ENCODE results near the gene COTL1. TPM values are rescaled to one million over a fixed set of nuclear protein-coding genes. Genes with fewer than 3 reads are reported as not detected.
A peak's percentile ranks its signal among the peaks of the same experiment; 100 is the strongest.

Gene COTL1
- total and polyA plus RNA-seq, 4 donors, result 62.4 to 223 (median 142) TPM

DNA sequence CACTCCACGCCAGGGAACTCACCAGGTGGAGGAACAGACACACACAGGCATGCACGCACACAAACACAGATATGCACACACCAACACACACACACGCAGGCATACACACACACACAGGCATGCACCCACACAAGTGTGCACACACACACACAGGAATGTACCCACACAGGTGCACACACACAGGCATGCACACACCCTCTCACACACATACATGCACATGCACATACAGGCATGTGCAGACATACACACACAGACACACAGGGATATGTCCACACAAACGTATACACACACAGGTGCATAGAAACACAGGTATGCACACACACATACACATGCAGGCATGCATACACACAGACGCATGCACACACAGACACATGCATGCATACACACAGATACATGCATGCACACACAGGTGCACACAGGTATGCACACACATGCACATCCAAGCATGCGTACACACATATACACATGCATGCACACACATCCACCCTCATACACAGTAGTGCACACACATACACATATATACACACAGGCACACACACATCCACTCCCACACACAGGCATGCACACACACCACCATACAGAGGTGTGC lies 39.2 kb downstream of the COTL1 start:
- H3K36me3 ChIP-seq (ENCODE audit: control insufficient read depth in 4 of 4, insufficient read depth in 4 of 4, low read length in 4 of 4), result peaks cover 0 to 6% (median 1%) of the 10 kb centered on the region in 4 donors
- H3K4me1 ChIP-seq (ENCODE audit: control insufficient read depth in 5 of 5, insufficient read depth in 5 of 5, low read length in 5 of 5), result peaks cover 0 to 16% (median 4%) of the 10 kb centered on the region in 5 donors
- no peak overlapping the region for H3K4me3 ChIP-seq
- H3K9me3 ChIP-seq (ENCODE audit: control insufficient read depth in 4 of 4, insufficient read depth in 3 of 4, low read length in 3 of 4), result peaks cover 0 to 4% (median 0%) of the 10 kb centered on the region in 4 donors
- H3K27me3 ChIP-seq (ENCODE audit: control insufficient read depth in 3 of 3, insufficient read depth in 3 of 3, low read length in 2 of 3), result no peaks in the 10 kb centered on the region
- no peak overlapping the region for H3K27ac ChIP-seq (ENCODE audit: low read depth in 1 of 2, low read length in 1 of 2)
- TF ChIP-seq, protein P1, sequence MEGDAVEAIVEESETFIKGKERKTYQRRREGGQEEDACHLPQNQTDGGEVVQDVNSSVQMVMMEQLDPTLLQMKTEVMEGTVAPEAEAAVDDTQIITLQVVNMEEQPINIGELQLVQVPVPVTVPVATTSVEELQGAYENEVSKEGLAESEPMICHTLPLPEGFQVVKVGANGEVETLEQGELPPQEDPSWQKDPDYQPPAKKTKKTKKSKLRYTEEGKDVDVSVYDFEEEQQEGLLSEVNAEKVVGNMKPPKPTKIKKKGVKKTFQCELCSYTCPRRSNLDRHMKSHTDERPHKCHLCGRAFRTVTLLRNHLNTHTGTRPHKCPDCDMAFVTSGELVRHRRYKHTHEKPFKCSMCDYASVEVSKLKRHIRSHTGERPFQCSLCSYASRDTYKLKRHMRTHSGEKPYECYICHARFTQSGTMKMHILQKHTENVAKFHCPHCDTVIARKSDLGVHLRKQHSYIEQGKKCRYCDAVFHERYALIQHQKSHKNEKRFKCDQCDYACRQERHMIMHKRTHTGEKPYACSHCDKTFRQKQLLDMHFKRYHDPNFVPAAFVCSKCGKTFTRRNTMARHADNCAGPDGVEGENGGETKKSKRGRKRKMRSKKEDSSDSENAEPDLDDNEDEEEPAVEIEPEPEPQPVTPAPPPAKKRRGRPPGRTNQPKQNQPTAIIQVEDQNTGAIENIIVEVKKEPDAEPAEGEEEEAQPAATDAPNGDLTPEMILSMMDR (IDR thresholded peaks at IDR 0.05; ENCODE audit: control extremely low read depth, extremely low read depth), result no peak
- 95 to 97% methylated on average over 6 of the region's 6 CpGs for WGBS, 2 donors
- ATAC-seq (ENCODE audit: insufficient read depth, low FRiP score) (no peak), DNase-seq (no peak)
- no peak overlapping the region for H3K9ac ChIP-seq (ENCODE audit: insufficient read depth in 1 of 2, low read length in 2 of 2)

DNA sequence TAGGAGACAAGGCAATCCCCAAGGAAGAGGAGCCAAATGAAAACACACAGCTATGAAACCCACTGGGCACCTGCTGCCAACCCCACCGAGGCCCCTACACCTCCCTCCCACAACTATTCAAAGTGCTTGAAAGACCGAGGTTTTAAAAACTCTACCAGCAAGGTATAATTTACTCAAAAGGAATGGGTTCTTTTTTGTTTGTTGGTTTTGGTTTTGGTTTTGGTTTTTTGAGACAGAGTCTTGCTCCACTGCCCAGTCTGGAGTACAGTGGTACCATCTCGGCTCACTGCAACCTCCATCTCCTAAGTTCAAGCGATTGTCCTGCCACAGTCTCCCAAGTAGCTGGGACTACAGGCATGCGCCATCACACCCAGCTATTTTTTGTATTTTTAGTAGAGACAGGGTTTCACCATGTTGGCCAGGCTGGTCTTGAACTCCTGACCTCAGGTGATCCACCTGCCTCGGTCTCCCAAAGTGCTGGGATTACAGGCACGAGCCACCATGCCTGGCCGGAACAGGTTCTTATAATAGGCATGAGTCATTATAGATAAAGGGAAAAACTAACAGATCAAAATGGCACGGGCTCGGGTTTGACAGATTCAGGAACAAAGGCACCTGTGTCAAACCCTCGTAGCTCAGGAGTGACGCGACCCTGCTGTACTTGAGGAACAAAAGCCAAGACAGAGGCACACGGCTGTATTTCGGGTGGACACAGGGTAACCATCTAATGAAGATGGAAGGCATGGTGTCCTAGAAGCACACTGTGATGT lies 40.7 kb downstream of the COTL1 start:
- H3K4me1 ChIP-seq (ENCODE audit: control insufficient read depth in 5 of 5, insufficient read depth in 5 of 5, low read length in 5 of 5), result peaks cover 0 to 16% (median 4%) of the 10 kb centered on the region in 5 donors
- ATAC-seq (ENCODE audit: insufficient read depth, low FRiP score), result no peak
- H3K27ac ChIP-seq (ENCODE audit: low read depth in 1 of 2, low read length in 1 of 2), result no peak overlapping the region
- no peaks in the 10 kb centered on the region for H3K27me3 ChIP-seq (ENCODE audit: control insufficient read depth in 3 of 3, insufficient read depth in 3 of 3, low read length in 2 of 3)
- peaks cover 0 to 4% (median 0%) of the 10 kb centered on the region in 4 donors for H3K9me3 ChIP-seq (ENCODE audit: control insufficient read depth in 4 of 4, insufficient read depth in 3 of 4, low read length in 3 of 4)
- H3K4me3 ChIP-seq, result no peak overlapping the region
- WGBS, 2 donors, result 93 to 95% methylated on average over 15 of the region's 15 CpGs
- H3K36me3 ChIP-seq (ENCODE audit: control insufficient read depth in 4 of 4, insufficient read depth in 4 of 4, low read length in 4 of 4), result peaks cover 0 to 6% (median 1%) of the 10 kb centered on the region in 4 donors
- H3K9ac ChIP-seq (ENCODE audit: insufficient read depth in 1 of 2, low read length in 2 of 2), result no peak overlapping the region
- peak in 1 of 3 donors; percentile 30 for DNase-seq
- TF ChIP-seq, protein P1 (IDR thresholded peaks at IDR 0.05; ENCODE audit: control extremely low read depth, extremely low read depth), result no peak

DNA sequence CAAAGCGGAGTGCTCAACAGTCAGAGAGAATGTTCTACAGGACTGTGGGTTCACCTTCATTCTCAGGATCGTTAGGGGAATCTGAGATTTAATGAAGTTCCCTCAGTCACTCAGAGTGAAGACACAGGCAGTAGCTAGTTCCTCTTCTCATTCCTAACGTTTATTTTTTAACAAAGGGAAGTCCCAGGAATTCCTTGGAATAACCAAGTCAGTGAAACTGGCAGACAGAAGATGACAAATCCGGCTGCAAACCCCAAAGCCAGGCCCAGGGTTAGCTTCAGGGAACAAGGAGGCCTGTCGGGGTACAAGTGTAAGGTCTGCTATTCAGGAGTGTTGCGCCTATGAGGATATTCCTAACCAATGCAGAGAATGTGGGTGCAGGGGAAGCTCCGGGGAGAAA lies 42.0 kb downstream of the COTL1 start:
- H3K9ac ChIP-seq (ENCODE audit: insufficient read depth in 1 of 2, low read length in 2 of 2), result no peak overlapping the region
- peaks cover 0 to 4% (median 0%) of the 10 kb centered on the region in 4 donors for H3K9me3 ChIP-seq (ENCODE audit: control insufficient read depth in 4 of 4, insufficient read depth in 3 of 4, low read length in 3 of 4)
- H3K4me3 ChIP-seq, result no peak overlapping the region
- peaks cover 0 to 6% (median 2%) of the 10 kb centered on the region in 4 donors for H3K36me3 ChIP-seq (ENCODE audit: control insufficient read depth in 4 of 4, insufficient read depth in 4 of 4, low read length in 4 of 4)
- DNase-seq, result no peak
- H3K4me1 ChIP-seq (ENCODE audit: control insufficient read depth in 5 of 5, insufficient read depth in 5 of 5, low read length in 5 of 5), result peaks cover 0 to 16% (median 4%) of the 10 kb centered on the region in 5 donors
- 74 to 78% methylated on average over 7 of the region's 7 CpGs for WGBS, 2 donors
- ATAC-seq (ENCODE audit: insufficient read depth, low FRiP score), result no peak
- H3K27ac ChIP-seq (ENCODE audit: low read depth in 1 of 2, low read length in 1 of 2), result no peak overlapping the region
- H3K27me3 ChIP-seq (ENCODE audit: control insufficient read depth in 3 of 3, insufficient read depth in 3 of 3, low read length in 2 of 3), result no peaks in the 10 kb centered on the region
- TF ChIP-seq, protein P1 (IDR thresholded peaks at IDR 0.05; ENCODE audit: control extremely low read depth, extremely low read depth), result no peak
